ENCODE data around the gene MKNK1.

DNA sequence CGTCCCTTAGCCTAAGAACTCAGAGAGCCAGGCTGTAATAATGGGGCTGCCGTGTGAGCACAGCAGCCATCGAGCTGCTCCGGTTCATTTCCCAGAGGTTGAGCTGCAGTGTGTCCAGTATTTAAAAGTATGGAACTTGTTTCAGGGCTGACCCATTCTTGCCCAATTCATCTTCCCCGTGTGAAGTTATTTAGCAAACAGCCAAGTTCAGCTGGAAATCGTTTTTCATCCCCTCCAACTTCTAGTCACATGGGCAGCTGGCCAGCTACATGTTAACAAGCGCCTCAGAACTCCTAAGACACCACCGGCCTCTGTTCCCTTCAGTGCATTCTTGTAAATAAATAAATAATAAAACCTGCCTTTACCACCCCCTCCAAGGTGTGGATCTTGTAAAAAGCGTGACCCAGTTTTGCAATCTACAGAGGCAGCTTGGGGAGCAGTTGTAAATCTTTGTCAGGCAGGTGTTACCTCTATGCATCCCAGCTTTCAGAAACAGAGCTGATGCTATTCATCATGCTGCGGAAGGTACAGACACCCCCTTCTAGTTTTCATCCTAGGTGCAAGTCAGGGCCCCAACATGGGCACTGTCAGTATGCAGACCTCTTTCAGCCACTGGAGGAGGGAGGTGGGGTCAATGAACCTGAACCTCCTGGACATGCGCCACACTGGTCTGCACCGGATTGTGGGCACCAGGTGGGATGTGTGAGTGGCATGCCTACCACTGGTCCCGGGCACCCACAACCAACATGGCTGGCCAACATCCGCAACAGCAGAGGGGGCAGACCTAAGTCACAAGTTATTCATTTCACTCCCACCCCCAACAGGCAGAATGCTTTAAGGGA is 34.0 kb downstream of the MKNK1 start:
- TF ChIP-seq POLR2A (IDR thresholded peaks at IDR 0.05; ENCODE audit: low read length) (no peak), GATA1 (IDR thresholded peaks at IDR 0.05; ENCODE audit: low read depth, low read length) (no peak)
